ENCODE measurements around the gene BAIAP3.
A peak's percentile ranks its signal among the peaks of the same experiment; 100 is the strongest.
"Not testable (repeated sequence)": the region's sequence is repeated elsewhere in the genome, so short reads cannot be mapped to it uniquely, and the experiment has no call there.

The BAIAP3 gene

GRCh38 chr16:1319041-1319440 lies 14.4 kb upstream of the BAIAP3 start:
- no peak for DNase-seq

GRCh38 chr16:1320097-1320496 lies 13.3 kb upstream of the BAIAP3 start:
- DNase-seq = no peak

- no peak for DNase-seq
Measured at GRCh38 chr16:1320658-1321240, 12.7 kb upstream of the BAIAP3 start.

- DNase-seq = no peak
Measured at GRCh38 chr16:1322407-1322806, 11.0 kb upstream of the BAIAP3 start.

GRCh38 chr16:1323296-1324239 lies 9.9 kb upstream of the BAIAP3 start:
- no peak for DNase-seq

GRCh38 chr16:1324286-1324826 lies 9.1 kb upstream of the BAIAP3 start:
- DNase-seq = no peak

- DNase-seq = no peak
Measured at GRCh38 chr16:1325261-1325660, 8.2 kb upstream of the BAIAP3 start.

GRCh38 chr16:1325673-1326371 lies 7.6 kb upstream of the BAIAP3 start:
- no peak for DNase-seq

GRCh38 chr16:1326391-1326790 lies 7.1 kb upstream of the BAIAP3 start:
- no peak for DNase-seq

GRCh38 chr16:1326946-1327618 lies 6.4 kb upstream of the BAIAP3 start:
- no peak for DNase-seq

- DNase-seq = no peak
Measured at GRCh38 chr16:1327619-1327947, 5.9 kb upstream of the BAIAP3 start.

GRCh38 chr16:1328136-1328535 lies 5.3 kb upstream of the BAIAP3 start:
- DNase-seq = not testable (repeated sequence)

GRCh38 chr16:1328961-1329360 lies 4.5 kb upstream of the BAIAP3 start:
- not testable (repeated sequence) for DNase-seq

GRCh38 chr16:1330260-1330914 lies 3.1 kb upstream of the BAIAP3 start:
- DNase-seq = peak; percentile 11

GRCh38 chr16:1330931-1331711 lies 2.3 kb upstream of the BAIAP3 start:
- DNase-seq = no peak

GRCh38 chr16:1331712-1332617 lies 1.5 kb upstream of the BAIAP3 start:
- peak; percentile 33 for DNase-seq

GRCh38 chr16:1332618-1333148 lies 762 bp upstream of the BAIAP3 start:
- DNase-seq = no peak

GRCh38 chr16:1333854-1334700 lies 632 bp downstream of the BAIAP3 start:
- DNase-seq = no peak

- DNase-seq = no peak
Measured at GRCh38 chr16:1334739-1335138, 1.3 kb downstream of the BAIAP3 start.
